ENCODE data around the gene MNT. TPM values are rescaled to one million over a fixed set of nuclear protein-coding genes. Genes with fewer than 3 reads are reported as not detected.

Gene MNT
- total and polyA plus RNA-seq, 9 of the 15 experiments (the other 6 are each of a cell fraction or from before 2014, with no cell fraction given) = 0.18 to 23.8 (median 5.3) TPM

GRCh38 chr17:2393174-2393953, 7.5 kb downstream of the MNT start (continued):
- TF ChIP-seq SNIP1 (IDR thresholded peaks at IDR 0.05; ENCODE audit: low read depth) = no peak
- peak; percentile 74; the same call in 1 of the 2 replicates for TF ChIP-seq MTA3 (IDR thresholded peaks at IDR 0.05; ENCODE audit: borderline replicate concordance)
- TF ChIP-seq TARDBP (IDR thresholded peaks at IDR 0.05) = peak; percentile 90
- TF ChIP-seq SMC3 (conservative IDR thresholded peaks at IDR 0.05; ENCODE audit: insufficient read depth, low read depth, low read length) = no peak
- peak; percentile 69; the same call in 1 of the 2 replicates for TF ChIP-seq EP400 (IDR thresholded peaks at IDR 0.05)
- peak; percentile 62 to 76 for TF ChIP-seq E2F6 (IDR thresholded peaks at IDR 0.05; ENCODE audit: borderline replicate concordance in 1 of 2, extremely low read depth in 1 of 2, insufficient read depth in 1 of 2, insufficient read length in 1 of 2, low read depth in 1 of 2, low read length in 1 of 2, poor library complexity in 1 of 2, severe bottlenecking in 1 of 2)
- TF ChIP-seq TFAP4 (CRISPR knock-in tag; IDR thresholded peaks at IDR 0.05; ENCODE audit: borderline replicate concordance) = 0 out of 2 replicates have a peak, but pooled peaks have one; percentile 48
- no peak for TF ChIP-seq HNRNPK (IDR thresholded peaks at IDR 0.05; ENCODE audit: low read depth, low read length, poor library complexity, severe bottlenecking)
- TF ChIP-seq CREM (IDR thresholded peaks at IDR 0.05; ENCODE audit: low read depth) = peak; percentile 89
- TF ChIP-seq ZNF695 (CRISPR knock-in tag; IDR thresholded peaks at IDR 0.05) = no peak
- TF ChIP-seq CREB3L1 (IDR thresholded peaks at IDR 0.05; ENCODE audit: borderline replicate concordance, low read depth) = peak; percentile 76
- peak; percentile 77; the same call in 1 of the 2 replicates for TF ChIP-seq BMI1 (IDR thresholded peaks at IDR 0.05; ENCODE audit: low read length)
- TF ChIP-seq MAX (CRISPR knock-in tag; IDR thresholded peaks at IDR 0.05) = peak; percentile 73
- no peak for TF ChIP-seq ZNF717 (CRISPR knock-in tag; IDR thresholded peaks at IDR 0.05)
- TF ChIP-seq PHF20 (IDR thresholded peaks at IDR 0.05; ENCODE audit: partially characterized antibody) = no peak

Measured in K562 (cell line).